Progenitor cell of endocrine pancreas (in vitro differentiated cells): Measurements from ENCODE around the gene ZNF326. TPM values are rescaled to one million over a fixed set of nuclear protein-coding genes. Genes with fewer than 3 reads are reported as not detected.
A peak's percentile ranks its signal among the peaks of the same experiment; 100 is the strongest.

ENCODE experiments used
- DNase-seq: peaks from one replicate; pipeline ENCODE4 v3.0.0; 2021; ENCODE audit warnings: low spot score; ENCODE audit not compliant: unreplicated experiment
- H3K27ac Mint-ChIP-seq: 2 replicates; pipeline ENCODE4 v1.8.0; 2021; ENCODE audit warnings: mild to moderate bottlenecking, moderate library complexity, mixed read lengths
- H3K27me3 Mint-ChIP-seq: 2 replicates; pipeline ENCODE4 v1.8.0; 2021; ENCODE audit warnings: mixed read lengths
- H3K36me3 Mint-ChIP-seq: 2 replicates; pipeline ENCODE4 v1.8.0; 2022; ENCODE audit warnings: mixed read lengths; ENCODE audit not compliant: insufficient read depth
- H3K4me1 Mint-ChIP-seq: 2 replicates; pipeline ENCODE4 v1.8.0; 2021; ENCODE audit warnings: low read depth, mixed read lengths
- H3K4me3 Mint-ChIP-seq: 2 replicates; pipeline ENCODE4 v1.8.0; 2021; ENCODE audit warnings: low read depth, mild to moderate bottlenecking, moderate library complexity, mixed read lengths
- H3K9me3 Mint-ChIP-seq: 2 replicates; pipeline ENCODE4 v1.8.0; 2021; ENCODE audit warnings: low read depth, mixed read lengths
- CTCF ChIP-seq: fragments of 200-600 bp; sonication (generic); IDR thresholded peaks from one replicate; pipeline ENCODE4 v1.5.0; 2021; ENCODE audit warnings: antibody characterized with exemption, mild to moderate bottlenecking; ENCODE audit not compliant: unreplicated experiment
- total RNA-seq: library from RNA; stranded (reverse); gene quantifications from 2 replicates; pipeline ENCODE4 v1.2.1, GENCODE V29; 2021

The ZNF326 gene
- total RNA-seq, 1 donor from 2014 or later = 70.9 TPM

DNA sequence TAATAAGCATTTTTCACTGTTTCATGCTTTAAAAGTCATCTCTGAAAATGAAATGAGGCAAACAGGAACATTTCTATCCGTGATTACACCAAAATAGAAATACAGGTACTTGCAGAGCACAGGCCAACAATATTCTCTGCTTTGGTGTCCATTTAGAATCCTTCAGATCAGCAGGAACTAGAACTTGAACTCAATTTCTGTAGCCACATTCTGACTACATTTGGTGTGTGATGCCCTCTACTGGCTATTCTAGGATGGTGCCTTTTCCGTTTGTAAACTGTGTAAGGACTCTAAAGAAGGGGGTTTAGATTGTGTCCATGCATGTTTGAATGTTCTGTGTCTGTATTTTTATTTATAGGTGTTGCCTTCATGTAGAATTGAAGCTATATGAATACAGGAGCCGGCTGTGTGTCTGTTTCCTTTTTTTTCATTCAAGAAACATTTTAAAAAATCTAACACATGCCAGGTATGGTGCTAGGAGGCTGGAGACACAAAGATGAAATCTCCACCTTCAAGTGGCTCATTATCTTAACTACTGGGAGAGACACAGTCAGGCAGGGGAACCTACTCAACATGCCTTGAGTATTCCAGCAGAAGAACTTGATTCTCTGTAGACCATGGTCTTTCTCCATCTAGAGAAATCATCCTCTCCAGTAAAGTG is 7.6 kb upstream of the ZNF326 start:
- Mint-ChIP-seq H3K4me3 (no peak overlapping the region), H3K4me1 (peaks cover 7% of the 10 kb centered on the region), H3K27me3 (no peaks in the 10 kb centered on the region), H3K36me3 (no peaks in the 10 kb centered on the region), H3K27ac (no peak overlapping the region), H3K9me3 (peaks cover 3% of the 10 kb centered on the region)
- DNase-seq = no peak
- TF ChIP-seq CTCF = peak; percentile 90

GRCh38 chr1:89989099-89989498 is 5.8 kb upstream of the ZNF326 start:
- Mint-ChIP-seq H3K27me3 (no peaks in the 10 kb centered on the region), H3K4me3 (no peak overlapping the region)

GRCh38 chr1:89989799-89990198 is 5.1 kb upstream of the ZNF326 start:
- H3K27me3 Mint-ChIP-seq = no peaks in the 10 kb centered on the region
- no peaks in the 10 kb centered on the region for H3K9me3 Mint-ChIP-seq
- no peaks in the 10 kb centered on the region for H3K36me3 Mint-ChIP-seq
- H3K4me1 Mint-ChIP-seq = peaks cover 6% of the 10 kb centered on the region
- no peak for DNase-seq
- no peak overlapping the region for H3K4me3 Mint-ChIP-seq
- H3K27ac Mint-ChIP-seq = no peak overlapping the region
- no peak for TF ChIP-seq CTCF

More at GRCh38 chr1:89989099-89989498, 5.8 kb upstream of the ZNF326 start:
- TF ChIP-seq CTCF = no peak
- no peaks in the 10 kb centered on the region for H3K9me3 Mint-ChIP-seq
- peaks cover 6% of the 10 kb centered on the region for H3K4me1 Mint-ChIP-seq
- H3K27ac Mint-ChIP-seq = no peak overlapping the region
- no peak for DNase-seq
- no peaks in the 10 kb centered on the region for H3K36me3 Mint-ChIP-seq

DNA sequence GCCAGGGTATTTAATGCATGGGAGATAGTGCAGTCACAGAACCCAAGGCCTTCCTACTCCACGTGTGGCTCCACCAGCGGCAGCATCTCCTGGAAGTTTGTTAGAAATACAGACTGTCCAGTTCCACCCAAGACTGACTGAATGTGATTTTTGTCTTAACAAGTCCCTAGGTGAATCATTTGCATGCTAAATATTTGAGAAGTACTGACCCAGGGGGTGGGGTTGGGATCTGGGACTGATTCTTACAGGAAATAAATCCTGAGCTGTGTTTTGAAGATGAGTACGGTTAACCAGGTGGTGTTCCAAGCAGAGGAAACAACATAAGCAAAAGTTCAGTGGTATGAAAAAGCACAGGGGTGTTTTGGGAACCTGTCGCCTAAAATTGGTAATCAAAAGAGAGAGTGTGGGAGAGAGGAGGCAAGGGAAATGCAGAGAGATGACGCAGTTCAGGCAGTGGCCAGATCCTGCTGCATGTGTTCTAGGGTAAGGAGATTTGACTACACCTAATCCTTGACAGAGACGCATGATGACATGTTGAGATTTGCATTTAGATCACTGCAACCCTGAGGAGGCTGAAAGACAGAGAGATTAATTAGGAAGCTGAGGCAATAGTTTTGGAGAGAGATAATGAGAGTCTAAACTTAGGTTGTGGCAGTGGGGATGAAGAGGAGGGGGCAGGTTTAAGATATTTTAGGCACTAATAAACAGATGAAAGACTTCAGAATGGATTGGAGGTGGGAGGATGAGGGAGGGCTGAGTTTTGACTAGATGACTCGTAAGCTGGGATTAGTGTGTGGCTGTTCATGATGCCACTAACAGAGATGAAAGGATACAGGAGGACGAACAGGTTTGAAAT is 3.7 kb upstream of the ZNF326 start:
- Mint-ChIP-seq H3K4me1 (peaks cover 7% of the 10 kb centered on the region), H3K27ac (no peak overlapping the region), H3K4me3 (no peak overlapping the region), H3K27me3 (no peaks in the 10 kb centered on the region), H3K36me3 (no peaks in the 10 kb centered on the region), H3K9me3 (no peaks in the 10 kb centered on the region)
- DNase-seq = no peak
- TF ChIP-seq CTCF = no peak

DNA sequence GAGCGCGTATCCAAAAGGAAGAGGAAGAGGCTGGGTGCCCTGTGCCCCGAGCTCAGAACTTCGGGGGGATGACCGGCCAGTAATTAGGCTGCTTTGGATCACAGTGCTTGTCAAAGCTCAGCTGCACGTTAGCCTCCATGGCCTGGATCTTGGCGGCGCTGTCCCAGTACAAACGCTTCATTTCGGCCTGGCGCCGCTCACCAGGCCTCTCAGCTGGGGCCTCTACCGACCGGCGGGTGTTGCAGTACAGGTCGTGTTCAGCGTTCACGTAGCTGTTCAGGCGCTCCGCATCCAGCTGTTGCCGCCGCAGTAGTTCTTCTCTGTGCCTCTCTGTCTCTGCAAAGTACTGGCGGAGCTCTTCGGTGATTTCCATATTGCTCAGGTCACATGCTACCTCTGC is 1.4 kb upstream of the ZNF326 start:
- TF ChIP-seq CTCF = no peak
- Mint-ChIP-seq H3K4me1 (peaks cover 24% of the 10 kb centered on the region), H3K4me3 (peak overlapping the region; percentile 55), H3K9me3 (no peaks in the 10 kb centered on the region), H3K27ac (peak overlapping the region; percentile 75), H3K36me3 (peaks cover 6% of the 10 kb centered on the region), H3K27me3 (no peaks in the 10 kb centered on the region)
- DNase-seq = no peak
